HCT116 (cell line): ENCODE measurements around the gene TSPAN8. TPM values are rescaled to one million over a fixed set of nuclear protein-coding genes. Genes with fewer than 3 reads are reported as not detected.

Experiments used
- ATAC-seq: fragments of 200-7000 bp; cut with Tn5 transposase; 2 replicates; pipeline ENCODE4 v1.9.1; 2020; ENCODE audit warnings: mild to moderate bottlenecking, moderate library complexity
- BruUV-seq: library from RNA; stranded (reverse); fragments of 400-500 nt; replicated peaks from 2 replicates; lab custom pipeline; 2021; lab: Mats Ljungman, UMichigan
- CTCF ChIA-PET: fragments of 300-600 bp; sonication (Branson Sonifier 250); formaldehyde crosslinking; loops from one replicate; lab custom pipeline; 2021; ENCODE audit warnings: antibody characterized with exemption; lab: Charles Lee
- POLR2A ChIA-PET: fragments of 300-600, 350-600 bp; sonication (Branson Sonifier 250); formaldehyde crosslinking; loops from one replicate; lab custom pipeline; 2021; ENCODE audit warnings: antibody characterized with exemption; lab: Charles Lee
- RAD21 ChIA-PET, 2 experiments: fragments of 300-600 bp; sonication (Branson Sonifier 250); formaldehyde crosslinking; loops; one replicate each; lab custom pipeline; 2023; ENCODE audit warnings: low total read pairs in 2 of 2; ENCODE audit not compliant: uncharacterized antibody in 2 of 2, unreplicated experiment in 2 of 2, low non-redundant PET in 1 of 2; lab: Charles Lee
- DNase-seq: peaks from one replicate; pipeline ENCODE4 v3.0.0-alpha.2; 2010; ENCODE audit warnings: low read depth, low spot score
- H2AFZ ChIP-seq: fragments of 200-600 bp; shearing (Covaris generic), sonication (generic); 2 replicates; pipeline ENCODE4 v1.6.1; 2017; ENCODE audit warnings: low read depth, mixed run types, mixed read lengths, antibody characterized with exemption, low read length; ENCODE audit not compliant: poor library complexity, severe bottlenecking
- H3K27ac ChIP-seq: 2 replicates; pipeline ENCODE4 v1.5.1; 2012; ENCODE audit warnings: low read depth, low read length
- H3K27me3 ChIP-seq: fragments of 200-600 bp; sonication (generic); 2 replicates; pipeline ENCODE4 v1.6.1; 2016; ENCODE audit warnings: mixed run types, low read length, mixed read lengths; ENCODE audit not compliant: insufficient read depth
- H3K36me3 ChIP-seq, 2 experiments: fragments of 200-500 bp in 1 of 2; fragments of 200-600 bp in 1 of 2; sonication (Bioruptor generic) in 1 of 2; sonication (generic) in 1 of 2; 2 replicates each; pipeline versions ENCODE4 v1.5.1 to v1.6.1; 2014 to 2016; ENCODE audit warnings: low read length in 2 of 2, inconsistent platforms in 1 of 2, mixed read lengths in 1 of 2, mixed run types in 1 of 2; ENCODE audit not compliant: insufficient read depth in 2 of 2, control insufficient read depth in 1 of 2
- H3K4me1 ChIP-seq, 2 experiments: fragments of 200-600 bp in 1 of 2; sonication (generic) in 1 of 2; 2 replicates each; pipeline versions ENCODE4 v1.5.1 to v1.6.1; 2012 to 2017; ENCODE audit warnings: low read length in 2 of 2, inconsistent platforms in 1 of 2, mild to moderate bottlenecking in 1 of 2, mixed read lengths in 1 of 2, mixed run types in 1 of 2, moderate library complexity in 1 of 2; ENCODE audit not compliant: insufficient read depth in 2 of 2, control insufficient read depth in 1 of 2
- H3K4me2 ChIP-seq: fragments of 200-600 bp; sonication (generic); 2 replicates; pipeline ENCODE4 v1.6.1; 2017; ENCODE audit warnings: mixed run types, low read length, mixed read lengths
- H3K4me3 ChIP-seq, 2 experiments: fragments of 200-600 bp in 1 of 2; sonication (generic) in 1 of 2; replicated peaks in 1 of 2; 2 replicates each; pipeline ENCODE4 v1.5.1; 2011 to 2016; ENCODE audit warnings: low read length in 2 of 2, control low read depth in 1 of 2, low read depth in 1 of 2, mild to moderate bottlenecking in 1 of 2, mixed read lengths in 1 of 2, mixed run types in 1 of 2
- H3K79me2 ChIP-seq: fragments of 200-600 bp; sonication (generic); 2 replicates; pipeline ENCODE4 v1.6.1; 2017; ENCODE audit warnings: mild to moderate bottlenecking, mixed run types, low read length, moderate library complexity, mixed read lengths; ENCODE audit not compliant: insufficient read depth
- H3K9ac ChIP-seq: fragments of 200-600 bp; sonication (generic); 2 replicates; pipeline ENCODE4 v1.6.1; 2016; ENCODE audit warnings: low read length, mixed read lengths
- H3K9me2 ChIP-seq: fragments of 200-600 bp; sonication (generic), shearing (Covaris generic); 2 replicates; pipeline ENCODE4 v1.6.1; 2017; ENCODE audit warnings: mixed run types, mild to moderate bottlenecking, moderate library complexity; ENCODE audit not compliant: insufficient read depth
- H3K9me3 ChIP-seq, 2 experiments: fragments of 200-500 bp in 1 of 2; fragments of 200-600 bp in 1 of 2; sonication (Bioruptor generic) in 1 of 2; sonication (generic) in 1 of 2; 2 replicates each; pipeline ENCODE4 v1.6.1; 2014 to 2017; ENCODE audit warnings: low read length in 2 of 2, mixed read lengths in 2 of 2, inconsistent platforms in 1 of 2, low read depth in 1 of 2, mild to moderate bottlenecking in 1 of 2, mixed run types in 1 of 2, moderate library complexity in 1 of 2; ENCODE audit not compliant: control insufficient read depth in 1 of 2, insufficient read depth in 1 of 2
- H4K20me1 ChIP-seq: fragments of 200-600 bp; sonication (generic), shearing (Covaris generic); 2 replicates; pipeline ENCODE4 v1.6.1; 2017; ENCODE audit warnings: mixed run types, mild to moderate bottlenecking, moderate library complexity; ENCODE audit not compliant: insufficient read depth
- CBX3 ChIP-seq: IDR thresholded peaks from 2 replicates; pipeline ENCODE4 v1.6.1; 2012; ENCODE audit warnings: low read depth
- CEBPB ChIP-seq: IDR thresholded peaks from 2 replicates; pipeline ENCODE4 v1.6.1; 2012; ENCODE audit warnings: low read depth
- EGR1 ChIP-seq: IDR thresholded peaks from 2 replicates; pipeline ENCODE4 v1.6.1; 2012; ENCODE audit warnings: low read depth
- FOSL1 ChIP-seq: IDR thresholded peaks from 2 replicates; pipeline ENCODE4 v1.6.1; 2012; ENCODE audit warnings: low read depth
- JUND ChIP-seq: IDR thresholded peaks from 2 replicates; pipeline ENCODE4 v1.6.1; 2012
- SP1 ChIP-seq: IDR thresholded peaks from 2 replicates; pipeline ENCODE4 v1.6.1; 2012; ENCODE audit warnings: low read depth
- ZBTB33 ChIP-seq: IDR thresholded peaks from 2 replicates; pipeline ENCODE4 v1.6.1; 2011; ENCODE audit warnings: mild to moderate bottlenecking, low read length, moderate library complexity; ENCODE audit not compliant: insufficient replicate concordance; ENCODE audit errors: extremely low read depth
- ZFX ChIP-seq: fragments of 450-650 bp; IDR thresholded peaks from 2 replicates; pipeline ENCODE4 v1.6.1; 2017
- intact Hi-C: fragments of 100-400 bp; cut with micrococcal nuclease; formaldehyde crosslinking; loops from 2 replicates; pipeline ENCODE4 v1.10.0; 2022
- total RNA-seq: library from RNA; stranded (reverse); gene quantifications from one replicate; pipeline ENCODE4 v1.2.1, GENCODE V29; 2021; ENCODE audit not compliant: unreplicated experiment

The TSPAN8 gene
- total RNA-seq, 1 experiment from 2014 or later = 0.76 TPM

DNA sequence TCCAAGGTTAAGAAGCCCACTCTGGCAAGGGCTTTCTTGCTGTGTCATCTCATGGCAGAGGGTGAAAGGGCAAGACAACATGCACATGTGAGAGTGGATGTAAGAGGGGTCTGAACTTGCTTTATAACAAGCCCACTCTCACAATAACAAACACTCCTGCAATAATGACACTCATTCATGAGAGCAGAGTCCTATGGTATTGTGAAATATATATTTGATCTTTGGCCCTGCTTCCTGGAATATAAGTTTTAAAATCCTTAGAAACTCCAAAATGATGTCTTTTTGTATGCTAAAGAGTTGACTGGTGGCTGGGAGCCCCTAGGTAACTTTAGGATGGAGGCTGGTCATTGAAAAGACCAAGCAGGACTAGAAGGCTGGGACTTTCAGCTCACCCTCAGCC lies 51.8 kb downstream of the TSPAN8 start:
- H3K27ac ChIP-seq = no peak overlapping the region
- H3K4me2 ChIP-seq = no peak overlapping the region
- H3K27me3 ChIP-seq = no peaks in the 10 kb centered on the region
- H3K9me3 ChIP-seq = no peaks in the 10 kb centered on the region
- no peaks in the 10 kb centered on the region for H3K36me3 ChIP-seq
- TF ChIP-seq ZBTB33 = no peak
- TF ChIP-seq EGR1 = no peak
- no peak for TF ChIP-seq CEBPB
- TF ChIP-seq ZFX = no peak
- TF ChIP-seq SP1 = no peak
- TF ChIP-seq FOSL1 = no peak
- H3K9ac ChIP-seq = no peak overlapping the region
- no peak for DNase-seq
- H4K20me1 ChIP-seq = no peaks in the 10 kb centered on the region
- ChIA-PET RAD21 (no interaction called here), CTCF (no interaction called here), POLR2A (no interaction called here)
- no peak overlapping the region for H2AFZ ChIP-seq
- no TSS peak for BruUV-seq
- ATAC-seq = no peak
- no peaks in the 10 kb centered on the region for H3K9me2 ChIP-seq
- intact Hi-C loops = no loop called here
- H3K79me2 ChIP-seq = no peaks in the 10 kb centered on the region
- no peak overlapping the region for H3K4me3 ChIP-seq
- H3K4me1 ChIP-seq = no peaks in the 10 kb centered on the region

GRCh38 chr12:71092290-71092689 lies 65.5 kb downstream of the TSPAN8 start:
- H3K9ac ChIP-seq = 0 out of 2 replicates have a peak overlapping the region, but pooled peaks have one; percentile 6
- intact Hi-C loops = no loop called here

More at GRCh38 chr12:71092290-71092689, 65.5 kb downstream of the TSPAN8 start:
- 0 out of 4 replicates have a peak overlapping the region, but pooled peaks of 1 of the 2 experiments have one; percentile 11 for H3K4me3 ChIP-seq
- peaks cover 0 to 28% of the 10 kb centered on the region in 2 experiments; a peak in 2 of 4 replicates for H3K4me1 ChIP-seq
- H3K9me2 ChIP-seq = no peaks in the 10 kb centered on the region
- no peaks in the 10 kb centered on the region for H4K20me1 ChIP-seq
- peak overlapping the region; percentile 55 for H3K4me2 ChIP-seq
- RAD21 ChIA-PET = no interaction called here
- no TSS peak for BruUV-seq
- no peak overlapping the region for H3K27ac ChIP-seq
- POLR2A ChIA-PET = no interaction called here
- ATAC-seq (peak; percentile 98), DNase-seq (peak; percentile 75)
- H2AFZ ChIP-seq = no peak overlapping the region
- TF ChIP-seq ZFX (no peak), FOSL1 (peak; percentile 29), CBX3 (peak; percentile 49; the same call in 1 of the 2 replicates), JUND (0 out of 2 replicates have a peak, but pooled peaks have one; percentile 32)
- H3K36me3 ChIP-seq = no peaks in the 10 kb centered on the region
- H3K27me3 ChIP-seq = no peaks in the 10 kb centered on the region
- CTCF ChIA-PET = no interaction called here
- H3K9me3 ChIP-seq = no peaks in the 10 kb centered on the region
- H3K79me2 ChIP-seq = no peaks in the 10 kb centered on the region
